HG02870 (cell line): Measurements from ENCODE around the gene UPF3A.

Experiments used
- ATAC-seq: cut with Tn5 transposase; IDR thresholded peaks from one replicate; pipeline ENCODE4 v1.9.1; 2021; ENCODE audit warnings: mild to moderate bottlenecking, moderate library complexity; ENCODE audit not compliant: unreplicated experiment

Gene UPF3A

DNA sequence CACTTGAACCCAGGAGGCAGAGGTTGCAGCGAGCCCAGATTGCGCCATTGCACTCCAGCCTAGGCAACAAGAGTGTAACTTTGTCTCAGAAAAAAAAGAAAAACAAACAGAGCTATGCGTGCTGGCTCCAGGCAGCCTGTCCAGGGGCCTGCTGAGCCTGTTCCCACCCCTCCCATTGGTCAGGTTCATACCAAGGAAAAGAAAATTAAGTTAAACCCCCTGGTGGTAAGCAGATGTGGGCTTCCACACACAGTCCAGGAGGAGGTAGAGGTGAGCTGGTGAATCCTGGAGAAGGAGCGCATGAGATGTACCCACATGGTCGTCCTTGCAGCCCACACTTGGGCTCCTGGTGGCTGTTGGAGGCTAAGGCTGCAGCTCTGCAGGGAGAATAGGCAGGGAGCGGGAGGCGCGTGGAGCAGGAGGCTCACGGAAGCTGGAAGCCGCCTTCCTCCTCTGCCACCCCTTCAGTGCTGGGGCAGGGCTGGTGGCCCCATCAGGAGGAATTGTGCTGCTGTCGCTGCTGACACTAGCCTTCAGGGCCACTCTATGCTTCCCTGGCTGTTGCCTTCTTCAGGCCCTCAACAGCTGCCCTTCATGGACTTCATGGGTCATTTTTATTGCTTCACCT is 22.4 kb downstream of the UPF3A start:
- no peak for ATAC-seq

DNA sequence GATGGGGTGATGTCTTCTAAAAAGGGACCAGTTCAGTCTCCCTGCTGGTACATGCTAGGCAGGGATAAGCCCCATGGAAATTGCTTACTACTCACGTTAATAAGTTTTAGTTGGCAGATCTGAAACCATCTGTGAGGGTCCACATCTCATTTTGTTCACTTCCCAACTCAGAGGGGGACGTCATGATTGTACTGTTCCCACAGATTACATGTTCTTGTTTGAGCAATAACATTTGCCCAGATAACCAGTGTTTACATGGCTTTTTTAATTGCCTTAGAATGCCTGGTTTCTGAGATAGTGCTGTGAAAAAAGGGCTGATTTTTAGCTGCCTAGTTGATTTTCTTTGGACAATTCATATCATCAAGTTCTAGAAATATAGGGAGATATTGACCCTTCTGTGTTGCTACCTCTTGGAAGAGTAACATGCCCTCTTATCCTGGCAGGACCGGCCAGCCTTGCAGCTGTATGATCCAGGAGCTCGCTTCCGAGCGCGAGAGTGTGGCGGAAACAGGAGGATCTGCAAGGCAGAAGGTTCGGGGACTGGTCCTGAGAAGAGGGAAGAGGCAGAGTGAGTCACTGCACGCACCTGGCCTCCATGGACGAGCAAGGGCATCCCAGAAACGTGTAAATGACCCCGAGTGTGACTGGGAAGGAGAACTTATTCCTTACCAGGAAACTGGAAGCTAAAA is 23.1 kb downstream of the UPF3A start:
- ATAC-seq = no peak

- no peak for ATAC-seq
Measured at GRCh38 chr13:114309086-114309485, 27.7 kb downstream of the UPF3A start.

DNA sequence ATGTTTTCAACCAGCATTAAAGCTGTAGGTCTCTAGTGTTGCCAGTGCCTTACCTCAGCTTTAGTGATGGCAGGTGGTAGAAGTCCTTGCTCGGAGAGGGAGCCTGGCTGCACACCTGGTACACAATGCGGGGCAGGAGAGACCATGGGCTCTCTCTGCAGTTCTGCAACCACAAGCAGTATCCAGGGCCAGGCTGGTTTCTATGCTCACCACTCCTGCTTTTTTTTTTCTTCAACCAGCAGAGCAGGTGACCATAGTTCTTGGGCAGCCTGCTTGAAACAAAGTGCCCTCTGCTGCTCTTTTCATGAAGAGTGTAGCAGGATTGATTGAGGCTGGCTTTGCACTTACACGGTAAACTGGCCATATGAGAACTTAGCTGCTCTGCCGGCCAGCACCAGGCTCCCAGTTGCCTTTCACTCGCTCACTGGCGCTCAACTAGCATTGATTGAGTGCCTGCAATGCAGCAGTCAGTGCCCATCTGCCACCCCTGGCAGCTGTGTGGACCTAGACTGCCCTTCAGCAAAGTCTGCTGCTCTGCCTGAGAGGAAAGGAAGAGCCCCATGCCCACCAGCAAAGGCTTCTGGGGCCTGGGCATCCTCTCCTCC is 28.5 kb downstream of the UPF3A start:
- no peak for ATAC-seq

DNA sequence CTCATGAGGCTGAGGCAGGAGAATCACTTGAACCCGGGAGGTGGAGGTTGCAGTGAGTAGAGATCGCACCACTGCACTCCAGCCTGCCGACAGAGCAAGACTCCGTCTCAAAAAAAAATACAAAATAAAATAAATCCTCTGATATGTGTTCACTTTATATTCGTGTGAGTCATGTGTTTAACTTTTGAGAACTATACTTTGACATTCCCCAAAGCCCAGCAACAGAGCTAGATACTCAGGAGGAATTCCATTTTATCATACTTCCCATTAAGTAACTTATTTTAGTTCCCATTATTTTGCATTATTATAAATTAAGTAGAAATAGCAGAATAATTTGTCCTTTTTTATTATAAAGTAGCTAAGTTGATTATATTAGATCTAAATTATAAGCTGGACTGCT is 29.6 kb downstream of the UPF3A start:
- no peak for ATAC-seq

DNA sequence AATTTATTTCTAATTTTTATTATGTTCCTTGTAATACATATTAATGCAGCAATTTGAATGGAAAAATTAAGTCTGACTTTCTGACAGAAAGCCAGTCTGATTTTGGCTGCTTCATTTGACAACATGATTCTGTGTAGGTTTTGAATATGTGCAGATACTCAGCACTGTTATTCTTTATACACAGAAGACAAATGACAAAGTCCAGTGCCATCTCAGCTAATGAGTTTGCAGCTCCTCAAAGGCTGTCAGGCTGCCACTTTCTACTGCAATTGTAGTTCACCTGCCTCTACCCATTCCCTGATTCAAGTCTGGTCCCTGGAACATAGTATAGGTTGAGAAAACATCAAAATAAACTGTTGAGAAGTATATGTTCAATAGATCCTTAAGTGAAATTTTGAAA is 30.0 kb downstream of the UPF3A start:
- ATAC-seq = no peak

DNA sequence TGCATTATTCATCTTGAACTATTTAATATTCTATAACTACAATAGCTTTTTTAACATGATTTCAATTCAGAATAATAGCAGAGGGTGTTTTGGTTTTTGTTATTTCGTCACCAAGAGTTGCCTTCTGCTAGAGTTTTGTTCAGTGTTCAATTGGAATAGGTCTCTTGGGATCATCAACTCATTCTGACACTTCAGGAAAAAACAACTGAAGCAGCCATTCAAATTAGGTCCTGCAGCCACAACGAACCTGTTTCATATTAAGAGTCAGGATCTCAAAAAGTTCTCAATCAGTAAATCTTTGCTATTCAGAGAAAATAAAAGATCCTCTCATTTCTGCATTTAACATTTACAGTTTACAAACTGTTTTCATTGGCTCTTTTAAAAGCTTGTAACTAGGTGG is 30.5 kb downstream of the UPF3A start:
- no peak for ATAC-seq

DNA sequence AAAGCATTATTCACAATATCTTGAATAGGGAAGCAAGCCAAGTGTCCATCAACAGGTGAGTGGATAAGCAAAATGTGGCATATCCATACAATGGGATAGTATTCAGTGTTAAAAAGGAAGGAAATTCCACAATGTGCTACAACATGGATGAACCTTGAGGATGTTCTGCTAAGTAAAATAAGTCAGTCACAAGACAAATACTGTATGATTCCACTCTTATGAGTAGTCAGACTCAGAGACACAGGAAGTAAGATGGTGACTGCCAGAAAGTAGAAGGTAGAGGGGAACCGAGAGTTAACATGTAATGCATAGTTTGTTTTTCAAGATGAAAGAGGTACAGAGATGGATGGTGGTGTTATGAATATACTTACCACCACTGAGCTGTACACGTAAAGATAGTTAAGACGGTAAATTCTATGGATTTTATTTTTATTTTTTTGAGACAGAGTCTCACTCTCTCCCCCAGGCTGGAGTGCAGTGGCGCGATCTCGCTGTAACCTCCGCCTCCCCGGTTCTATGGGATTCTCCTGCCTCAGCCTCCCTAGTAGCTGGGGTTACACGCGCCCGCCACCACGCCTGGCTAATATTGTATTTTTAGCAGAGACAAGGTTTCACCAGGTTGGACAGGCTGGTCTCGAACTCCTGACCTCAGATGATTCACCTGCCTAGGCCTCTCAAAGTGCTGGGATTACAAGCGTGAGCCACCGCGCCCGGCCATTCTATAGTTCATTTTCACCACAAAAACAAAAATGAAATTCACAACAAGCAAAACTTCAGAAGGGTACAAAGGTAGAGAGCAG is 31.9 kb downstream of the UPF3A start:
- ATAC-seq = peak; percentile 56

GRCh38 chr13:114314074-114314912 is 32.9 kb downstream of the UPF3A start, which contains the start of gene CHAMP1:
Gene CHAMP1 (plus strand): TSS chr13:114314503. CDS start chr13:114323843, 9,340 bp downstream.
- peak; percentile 69 for ATAC-seq

- no peak for ATAC-seq
Measured at GRCh38 chr13:114315074-114315785, 33.8 kb downstream of the UPF3A start.

DNA sequence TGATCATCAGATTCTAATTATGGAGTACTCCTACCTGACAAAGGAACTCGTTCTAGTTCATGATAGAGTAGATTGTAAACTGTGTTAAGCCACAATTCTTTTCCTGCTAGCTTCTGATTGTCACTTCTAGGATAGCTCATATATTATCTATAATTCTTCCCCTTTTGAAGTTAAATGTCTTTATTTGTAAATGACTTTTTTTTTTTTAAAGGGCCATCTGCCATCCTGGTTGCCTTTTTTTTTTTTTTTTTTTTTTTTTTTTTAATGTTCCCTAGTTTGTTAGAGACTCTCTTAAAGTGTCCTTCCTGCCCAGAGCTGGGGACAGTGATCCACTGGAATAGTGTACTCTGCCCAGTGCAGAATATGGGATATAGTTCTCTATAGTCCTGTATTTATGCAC is 37.2 kb downstream of the UPF3A start:
- ATAC-seq = no peak

- ATAC-seq = no peak
Measured at GRCh38 chr13:114319441-114319913, 38.1 kb downstream of the UPF3A start.

DNA sequence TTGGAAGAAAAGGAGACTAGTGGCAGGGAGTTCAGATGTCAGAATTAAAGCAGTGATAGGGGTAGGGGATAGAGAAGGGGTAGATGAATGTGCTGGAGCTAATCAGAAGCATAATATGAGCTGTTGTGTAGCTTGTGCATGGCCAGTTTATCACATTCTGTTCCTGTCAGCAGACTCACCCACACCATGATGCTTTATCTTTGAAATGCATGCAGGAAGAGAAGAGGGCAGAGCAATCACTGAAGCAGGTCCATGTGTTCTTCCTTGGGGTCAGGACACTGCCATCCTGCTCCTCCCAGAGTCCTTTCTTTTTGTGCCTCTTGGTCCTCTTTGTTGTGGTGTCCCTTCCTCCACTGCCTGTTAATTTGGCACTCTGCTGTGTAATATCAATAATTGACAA is 38.7 kb downstream of the UPF3A start:
- ATAC-seq = no peak

- no peak for ATAC-seq
Measured at GRCh38 chr13:114321256-114321655, 39.9 kb downstream of the UPF3A start.

DNA sequence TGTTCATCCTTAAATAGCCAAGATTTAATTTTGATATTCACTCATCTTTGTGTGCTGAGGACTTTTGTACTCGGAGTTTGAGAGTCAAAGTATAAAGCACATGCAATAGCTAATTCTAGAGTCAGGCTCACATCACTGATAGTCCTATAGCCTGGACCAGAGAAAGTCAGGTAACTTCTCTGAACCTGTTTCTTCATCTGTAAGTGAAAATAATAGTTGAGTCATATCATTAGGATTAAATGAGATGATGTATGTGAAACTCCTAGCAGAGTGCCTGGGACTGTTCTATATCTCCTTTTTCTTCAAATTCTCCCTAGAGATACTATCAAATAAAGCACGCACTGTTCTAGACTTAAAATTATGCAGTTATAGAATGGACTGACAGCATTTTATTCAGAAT is 41.9 kb downstream of the UPF3A start:
- ATAC-seq = no peak

DNA sequence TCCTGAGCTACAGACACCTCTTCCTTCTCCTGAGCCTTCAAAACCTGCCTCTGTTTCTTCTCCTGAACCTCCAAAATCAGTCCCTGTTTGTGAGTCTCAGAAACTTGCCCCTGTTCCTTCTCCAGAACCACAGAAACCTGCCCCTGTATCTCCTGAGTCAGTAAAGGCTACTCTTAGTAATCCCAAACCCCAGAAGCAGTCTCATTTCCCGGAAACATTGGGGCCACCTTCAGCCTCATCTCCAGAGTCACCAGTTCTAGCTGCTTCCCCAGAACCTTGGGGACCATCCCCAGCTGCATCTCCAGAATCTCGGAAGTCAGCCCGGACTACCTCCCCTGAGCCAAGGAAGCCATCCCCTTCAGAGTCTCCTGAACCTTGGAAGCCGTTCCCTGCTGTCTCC is 42.9 kb downstream of the UPF3A start:
- ATAC-seq = no peak

DNA sequence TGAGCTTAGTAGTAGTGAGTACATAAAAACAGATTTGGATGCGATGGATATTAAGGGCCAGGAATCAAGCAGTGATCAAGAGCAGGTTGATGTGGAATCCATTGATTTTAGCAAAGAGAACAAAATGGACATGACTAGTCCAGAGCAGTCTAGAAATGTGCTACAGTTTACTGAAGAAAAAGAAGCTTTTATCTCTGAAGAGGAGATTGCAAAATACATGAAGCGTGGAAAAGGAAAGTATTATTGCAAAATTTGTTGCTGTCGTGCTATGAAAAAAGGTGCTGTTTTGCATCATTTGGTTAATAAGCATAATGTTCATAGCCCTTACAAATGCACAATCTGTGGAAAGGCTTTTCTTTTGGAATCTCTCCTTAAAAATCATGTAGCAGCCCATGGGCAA is 44.3 kb downstream of the UPF3A start:
- ATAC-seq = no peak

- ATAC-seq = no peak
Measured at GRCh38 chr13:114328034-114328433, 46.6 kb downstream of the UPF3A start.

DNA sequence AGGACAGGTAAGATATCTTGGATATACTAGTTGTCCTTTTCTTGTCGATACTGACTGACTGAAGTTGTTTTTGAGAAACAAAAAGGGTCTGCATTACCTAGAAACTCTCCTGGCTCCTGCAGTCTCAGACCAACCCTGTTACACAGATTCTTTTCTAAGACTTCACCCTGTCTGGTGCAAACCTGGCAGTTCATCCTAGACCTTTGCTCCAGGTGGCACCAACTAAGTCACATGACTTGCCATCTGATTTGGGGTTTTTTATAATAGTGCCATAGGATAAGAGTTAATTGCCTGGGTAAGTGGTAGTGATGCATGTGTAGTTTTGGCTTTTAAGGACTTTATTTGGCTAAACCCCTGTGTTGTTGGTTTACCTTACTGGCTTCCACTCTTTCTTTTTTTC is 47.2 kb downstream of the UPF3A start:
- no peak for ATAC-seq

DNA sequence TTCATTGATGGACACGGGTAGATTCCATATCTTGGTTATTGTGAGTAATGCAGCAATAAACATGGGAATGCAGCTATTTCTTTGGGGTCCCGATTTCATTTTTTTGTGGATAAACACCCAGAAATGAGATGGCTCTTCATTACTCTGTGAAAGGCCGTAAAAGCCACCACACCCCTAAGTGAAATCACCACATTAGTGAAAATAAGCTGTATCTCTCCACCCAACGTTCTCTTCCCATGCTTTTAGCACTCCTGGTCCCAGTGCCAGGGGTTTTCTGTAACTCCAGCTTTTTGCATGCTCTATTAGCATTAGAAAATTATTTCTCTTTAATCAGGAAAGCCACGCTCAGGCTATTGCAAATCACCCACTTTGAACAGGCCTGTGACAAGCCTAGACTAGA is 48.7 kb downstream of the UPF3A start:
- ATAC-seq = no peak
